GM20000 (cell line): Measurements from ENCODE around the gene KLHL40.

Experiments used
- DNase-seq: peaks from one replicate; pipeline ENCODE4 v3.0.0; 2012; ENCODE audit warnings: low spot score
- CTCF ChIP-seq: IDR thresholded peaks from 2 replicates; pipeline ENCODE4 v1.5.1; 2012; ENCODE audit warnings: mild to moderate bottlenecking, control low read depth; ENCODE audit errors: extremely low read depth, missing control alignments

Gene KLHL40

GRCh38 chr3:42709621-42710020 lies 24.3 kb downstream of the KLHL40 start:
- no peak for TF ChIP-seq CTCF
- no peak for DNase-seq

GRCh38 chr3:42710323-42711021 lies 25.1 kb downstream of the KLHL40 start:
- no peak for TF ChIP-seq CTCF
- no peak for DNase-seq

GRCh38 chr3:42711491-42712343 lies 26.4 kb downstream of the KLHL40 start:
- no peak for DNase-seq
- TF ChIP-seq CTCF, result no peak

- no peak for TF ChIP-seq CTCF
- no peak for DNase-seq
Measured at GRCh38 chr3:42712344-42712648, 27.0 kb downstream of the KLHL40 start.

- DNase-seq, result no peak
- TF ChIP-seq CTCF, result no peak
Measured at GRCh38 chr3:42712688-42713372, 27.5 kb downstream of the KLHL40 start.

- DNase-seq, result no peak
- TF ChIP-seq CTCF, result no peak
Measured at GRCh38 chr3:42713747-42714146, 28.4 kb downstream of the KLHL40 start.
